ENCODE data around the gene TRIM74. TPM values are rescaled to one million over a fixed set of nuclear protein-coding genes. Genes with fewer than 3 reads are reported as not detected.
"Not testable (repeated sequence)": the region's sequence is repeated elsewhere in the genome, so short reads cannot be mapped to it uniquely, and the experiment has no call there.

The TRIM74 gene
- total and polyA plus RNA-seq, 12 donors, result 0.16 to 5.5 (median 2.5) TPM

GRCh38 chr7:72976434-72976833, 7.2 kb upstream of the TRIM74 start:
- H3K4me3 ChIP-seq; H3K9me3 ChIP-seq (replicated peaks in 1 of 3); intact Hi-C loops (cut with DNase I); H3K27ac ChIP-seq; H3K4me1 ChIP-seq (replicated peaks in 1 of 2); H3K27me3 ChIP-seq; H3K36me3 ChIP-seq (replicated peaks in 1 of 2): not testable (repeated sequence)
- WGBS, 4 donors, result 57 to 83% (median 73%) methylated on average over 2 to 4 of the region's 12 CpGs; no CpG with 5 or more reads in 1 of the 4 donors
- DNase-seq, result peak in 2 of 7 donors; percentile 5 to 19

GRCh38 chr7:72975656-72976286, 6.5 kb upstream of the TRIM74 start:
- H3K4me3 ChIP-seq; intact Hi-C loops (cut with DNase I); H3K36me3 ChIP-seq (replicated peaks in 1 of 2); H3K27me3 ChIP-seq; H3K27ac ChIP-seq; H3K4me1 ChIP-seq (replicated peaks in 1 of 2); H3K9me3 ChIP-seq (replicated peaks in 1 of 3): not testable (repeated sequence)
- 80 to 81% methylated on average over 7 to 12 of the region's 55 CpGs; no CpG with 5 or more reads in 2 of the 4 donors for WGBS, 4 donors
- DNase-seq, result peak; percentile 6 to 48 (median 15)

GRCh38 chr7:72974781-72975180, 5.5 kb upstream of the TRIM74 start:
- H3K27me3 ChIP-seq; H3K4me3 ChIP-seq; H3K27ac ChIP-seq; H3K4me1 ChIP-seq (replicated peaks in 1 of 2); intact Hi-C loops (cut with DNase I); H3K36me3 ChIP-seq (replicated peaks in 1 of 2); H3K9me3 ChIP-seq (replicated peaks in 1 of 3): not testable (repeated sequence)
- peak in 3 of 7 donors; percentile 5 to 17 (median 10) for DNase-seq
- WGBS, 4 donors, result 89 to 95% (median 95%) methylated on average over 3 to 4 of the region's 7 CpGs; no CpG with 5 or more reads in 1 of the 4 donors

- H3K27ac ChIP-seq; H3K27me3 ChIP-seq; H3K4me1 ChIP-seq (replicated peaks in 1 of 2); DNase-seq; intact Hi-C loops (cut with DNase I); H3K36me3 ChIP-seq (replicated peaks in 1 of 2); H3K4me3 ChIP-seq; H3K9me3 ChIP-seq (replicated peaks in 1 of 3): not testable (repeated sequence)
- WGBS, 4 donors, result no CpG with 5 or more reads among the region's 6 CpGs
These were observed 2.2 kb upstream of the TRIM74 start for GRCh38 chr7:72971505-72971904.

- H3K4me1 ChIP-seq (replicated peaks in 1 of 2); intact Hi-C loops (cut with DNase I); H3K36me3 ChIP-seq (replicated peaks in 1 of 2); H3K27ac ChIP-seq; DNase-seq; H3K4me3 ChIP-seq; H3K27me3 ChIP-seq; H3K9me3 ChIP-seq (replicated peaks in 1 of 3): not testable (repeated sequence)
- 57 to 62% methylated on average over 10 to 11 of the region's 29 CpGs; no CpG with 5 or more reads in 2 of the 4 donors for WGBS, 4 donors
These were observed 422 bp upstream of the TRIM74 start for GRCh38 chr7:72969688-72970087.

GRCh38 chr7:72966892-72967291, 2.4 kb downstream of the TRIM74 start:
- H3K27me3 ChIP-seq; H3K9me3 ChIP-seq (replicated peaks in 1 of 3); H3K36me3 ChIP-seq (replicated peaks in 1 of 2); H3K4me1 ChIP-seq (replicated peaks in 1 of 2); H3K27ac ChIP-seq; intact Hi-C loops (cut with DNase I); H3K4me3 ChIP-seq: not testable (repeated sequence)
- DNase-seq, result peak in 5 of 7 donors; percentile 21 to 58 (median 34)
- WGBS, 4 donors, result 37 to 46% (median 40%) methylated on average over 2 of the region's 3 CpGs

- H3K36me3 ChIP-seq (replicated peaks in 1 of 2); H3K4me3 ChIP-seq; H3K27me3 ChIP-seq; H3K4me1 ChIP-seq (replicated peaks in 1 of 2); DNase-seq; H3K9me3 ChIP-seq (replicated peaks in 1 of 3); H3K27ac ChIP-seq; intact Hi-C loops (cut with DNase I): not testable (repeated sequence)
- WGBS, 4 donors, result no CpG with 5 or more reads among the region's 31 CpGs
These were observed 3.9 kb downstream of the TRIM74 start for GRCh38 chr7:72965186-72965975.

- H3K27ac ChIP-seq; H3K9me3 ChIP-seq (replicated peaks in 1 of 3); H3K27me3 ChIP-seq; H3K4me3 ChIP-seq; intact Hi-C loops (cut with DNase I); H3K36me3 ChIP-seq (replicated peaks in 1 of 2); H3K4me1 ChIP-seq (replicated peaks in 1 of 2): not testable (repeated sequence)
- DNase-seq, result peak in 2 of 7 donors; percentile 14 to 24
- 70 to 71% methylated on average over 2 to 4 of the region's 8 CpGs; no CpG with 5 or more reads in 2 of the 4 donors for WGBS, 4 donors
These were observed 6.2 kb downstream of the TRIM74 start for GRCh38 chr7:72963056-72963455.

- H3K36me3 ChIP-seq (replicated peaks in 1 of 2); H3K4me1 ChIP-seq (replicated peaks in 1 of 2); H3K27me3 ChIP-seq; H3K4me3 ChIP-seq; DNase-seq; intact Hi-C loops (cut with DNase I); H3K9me3 ChIP-seq (replicated peaks in 1 of 3); H3K27ac ChIP-seq: not testable (repeated sequence)
- WGBS, 4 donors, result no CpG with 5 or more reads among the region's 9 CpGs
These were observed 8.0 kb downstream of the TRIM74 start for GRCh38 chr7:72961346-72961650.

GRCh38 chr7:72960626-72961345, 8.5 kb downstream of the TRIM74 start:
- H3K27me3 ChIP-seq; H3K4me3 ChIP-seq; H3K27ac ChIP-seq; intact Hi-C loops (cut with DNase I); H3K9me3 ChIP-seq (replicated peaks in 1 of 3); DNase-seq; H3K36me3 ChIP-seq (replicated peaks in 1 of 2); H3K4me1 ChIP-seq (replicated peaks in 1 of 2): not testable (repeated sequence)
- WGBS, 4 donors, result no CpG with 5 or more reads among the region's 20 CpGs

GRCh38 chr7:72960029-72960428, 9.2 kb downstream of the TRIM74 start:
- H3K27ac ChIP-seq; H3K36me3 ChIP-seq (replicated peaks in 1 of 2); H3K27me3 ChIP-seq; intact Hi-C loops (cut with DNase I); H3K9me3 ChIP-seq (replicated peaks in 1 of 3); H3K4me1 ChIP-seq (replicated peaks in 1 of 2); H3K4me3 ChIP-seq: not testable (repeated sequence)
- 76 to 96% methylated on average over 4 of the region's 18 CpGs; no CpG with 5 or more reads in 2 of the 4 donors for WGBS, 4 donors
- DNase-seq, result peak in 1 of 7 donors; percentile 17

All from adrenal gland (tissue), 12 donors.